Omental fat pad (tissue), 4 donors: ENCODE measurements around the gene TAGLN. TPM values are rescaled to one million over a fixed set of nuclear protein-coding genes. Genes with fewer than 3 reads are reported as not detected.

Source experiments
- ATAC-seq: fragments of 150-250 bp; one replicate; pipeline ENCODE4 v1.9.1; 2016; ENCODE audit warnings: mild to moderate bottlenecking, moderate library complexity; ENCODE audit not compliant: low FRiP score
- DNase-seq: peaks from one replicate; pipeline ENCODE4 v3.0.0-alpha.2; 2019; ENCODE audit warnings: low spot score
- CTCF ChIP-seq, 3 donors: fragments of 450-650 bp; IDR thresholded peaks; one replicate each; pipeline ENCODE4 v1.5.1; 2016 to 2017; ENCODE audit warnings: antibody characterized with exemption in 3 of 3, mild to moderate bottlenecking in 3 of 3, moderate library complexity in 2 of 3
- total RNA-seq, 4 donors: library from RNA; depleted of rRNA; stranded (reverse); fragments of >200 nt; gene quantifications; one replicate each; pipeline ENCODE4 v1.1.0, GENCODE V29; 2016

TAGLN gene
- total RNA-seq, 4 donors from 2014 or later, result 731 to 1,161 (median 827) TPM

- DNase-seq (no peak), ATAC-seq (no peak)
- TF ChIP-seq CTCF (IDR thresholded peaks at IDR 0.05), result no peak
Measured at GRCh38 chr11:117230286-117230961, 31.3 kb downstream of the TAGLN start.

- ATAC-seq, result no peak
- TF ChIP-seq CTCF (IDR thresholded peaks at IDR 0.05), result no peak
- no peak for DNase-seq
Measured at GRCh38 chr11:117230999-117231841, 32.0 kb downstream of the TAGLN start.

GRCh38 chr11:117231842-117232091 is 32.6 kb downstream of the TAGLN start, which contains the start of gene PCSK7:
Gene PCSK7 (minus strand): TSS chr11:117232073. CDS start chr11:117229844, 2,229 bp downstream.
- ATAC-seq, result no peak
- DNase-seq, result no peak
- TF ChIP-seq CTCF (IDR thresholded peaks at IDR 0.05), result no peak

- DNase-seq (no peak), ATAC-seq (peak; percentile 86)
- peak in 2 of 3 donors; percentile 88 to 92 for TF ChIP-seq CTCF (IDR thresholded peaks at IDR 0.05)
Measured at GRCh38 chr11:117232092-117232878, 33.1 kb downstream of the TAGLN start, which contains the start of gene RNF214. Gene RNF214 (plus strand): TSS chr11:117232671. CDS start chr11:117234273, 1,602 bp downstream.

DNA sequence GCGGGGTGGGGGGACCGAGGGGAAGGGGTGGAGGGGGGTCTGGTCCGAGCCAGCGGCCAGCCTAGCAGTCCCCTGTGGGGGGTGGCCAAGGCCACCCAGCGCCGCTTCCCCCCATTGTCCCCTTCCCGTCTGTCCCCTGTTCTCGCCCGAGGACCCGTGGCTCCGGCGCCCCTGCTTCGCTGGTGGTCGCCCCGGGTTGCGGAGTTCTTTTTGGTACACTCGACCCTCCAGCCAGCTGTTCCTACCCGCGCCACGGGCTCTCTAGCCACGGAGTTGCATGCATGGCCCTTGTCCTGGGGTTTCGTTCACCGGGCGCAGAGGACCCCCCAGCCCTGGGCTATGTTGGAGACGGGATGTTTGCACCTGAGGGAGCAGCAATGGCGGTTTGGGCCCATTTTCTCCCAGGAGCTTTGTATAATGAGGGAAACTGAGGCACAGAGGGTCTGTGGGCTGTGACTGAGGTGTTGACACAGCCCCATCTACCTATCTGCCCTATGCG is 33.8 kb downstream of the TAGLN start:
- ATAC-seq (no peak), DNase-seq (no peak)
- TF ChIP-seq CTCF (IDR thresholded peaks at IDR 0.05), result no peak

DNA sequence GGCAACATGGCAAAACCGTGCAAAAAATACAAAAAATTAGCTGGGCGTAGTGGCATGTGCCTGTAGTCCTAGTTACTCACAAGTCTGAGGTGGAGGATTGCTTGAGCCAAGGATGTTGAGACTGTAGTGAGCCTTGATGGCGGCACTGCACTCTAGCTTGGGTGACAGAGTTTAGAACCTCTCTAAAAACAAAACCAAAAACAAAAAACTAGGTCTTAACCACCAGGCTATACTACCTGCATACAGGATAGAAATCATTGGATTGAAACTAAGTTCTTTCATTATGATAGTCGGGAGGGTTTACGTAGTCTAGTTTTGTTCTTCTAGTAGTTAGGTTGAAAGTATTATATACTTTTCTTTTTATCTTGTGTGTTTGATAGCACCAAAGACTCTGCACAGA is 39.1 kb downstream of the TAGLN start:
- no peak for ATAC-seq
- TF ChIP-seq CTCF (IDR thresholded peaks at IDR 0.05), result no peak
- no peak for DNase-seq
